GM20431 (cell line): ENCODE measurements around the gene SLCO1B1.
"Not testable (repeated sequence)": the region's sequence is repeated elsewhere in the genome, so short reads cannot be mapped to it uniquely, and the experiment has no call there.

Source experiments
- in situ Hi-C: fragments of 300-500 bp; cut with MseI, MboI; formaldehyde crosslinking; loops from one replicate; pipeline ENCODE4 v1.15.0; 2020; ENCODE audit warnings: low sequenced_read_pairs; ENCODE audit not compliant: unreplicated experiment

Gene SLCO1B1, protein sequence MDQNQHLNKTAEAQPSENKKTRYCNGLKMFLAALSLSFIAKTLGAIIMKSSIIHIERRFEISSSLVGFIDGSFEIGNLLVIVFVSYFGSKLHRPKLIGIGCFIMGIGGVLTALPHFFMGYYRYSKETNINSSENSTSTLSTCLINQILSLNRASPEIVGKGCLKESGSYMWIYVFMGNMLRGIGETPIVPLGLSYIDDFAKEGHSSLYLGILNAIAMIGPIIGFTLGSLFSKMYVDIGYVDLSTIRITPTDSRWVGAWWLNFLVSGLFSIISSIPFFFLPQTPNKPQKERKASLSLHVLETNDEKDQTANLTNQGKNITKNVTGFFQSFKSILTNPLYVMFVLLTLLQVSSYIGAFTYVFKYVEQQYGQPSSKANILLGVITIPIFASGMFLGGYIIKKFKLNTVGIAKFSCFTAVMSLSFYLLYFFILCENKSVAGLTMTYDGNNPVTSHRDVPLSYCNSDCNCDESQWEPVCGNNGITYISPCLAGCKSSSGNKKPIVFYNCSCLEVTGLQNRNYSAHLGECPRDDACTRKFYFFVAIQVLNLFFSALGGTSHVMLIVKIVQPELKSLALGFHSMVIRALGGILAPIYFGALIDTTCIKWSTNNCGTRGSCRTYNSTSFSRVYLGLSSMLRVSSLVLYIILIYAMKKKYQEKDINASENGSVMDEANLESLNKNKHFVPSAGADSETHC

DNA sequence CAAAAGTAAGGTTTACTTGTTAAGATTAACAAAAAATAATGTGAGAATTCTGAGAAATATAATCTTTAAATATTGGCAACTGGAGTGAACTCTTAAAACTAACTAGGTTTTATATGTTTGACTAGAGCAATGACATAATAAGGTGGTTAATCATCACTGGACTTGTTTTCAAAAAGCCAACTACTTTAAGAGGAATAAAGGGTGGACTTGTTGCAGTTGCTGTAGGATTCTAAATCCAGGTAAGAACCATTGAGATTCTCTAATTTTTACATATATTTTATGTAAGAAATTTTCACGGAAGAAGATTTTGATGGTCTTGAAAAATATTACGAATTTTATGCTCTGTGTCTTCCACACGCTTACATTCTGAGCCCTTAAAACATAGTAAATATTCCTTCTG is at the start of gene SLCO1B1:
SLCO1B1 (plus strand) TSS at position 197 of the 400 bp plus-strand sequence. CDS start 10,381 bp downstream, outside the sequence.
- in situ Hi-C loops: no loop called here

DNA sequence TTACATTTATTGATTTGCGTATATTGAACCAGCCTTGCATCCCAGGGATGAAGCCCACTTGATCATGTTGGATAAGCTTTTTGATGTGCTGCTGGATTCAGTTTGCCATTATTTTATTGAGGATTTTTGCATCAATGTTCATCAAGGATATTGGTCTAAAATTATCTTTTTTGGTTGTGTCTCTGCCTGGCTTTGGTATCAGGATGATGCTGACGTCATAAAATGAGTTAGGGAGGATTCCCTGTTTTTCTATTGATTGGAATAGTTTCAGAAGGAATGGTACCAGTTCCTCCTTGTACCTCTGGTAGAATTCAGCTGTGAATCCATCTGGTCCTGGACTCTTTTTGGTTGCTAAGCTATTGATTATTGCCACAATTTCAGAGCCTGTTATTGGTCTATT is 46.2 kb upstream of the SLCO1B1 start:
- in situ Hi-C loops: not testable (repeated sequence)

DNA sequence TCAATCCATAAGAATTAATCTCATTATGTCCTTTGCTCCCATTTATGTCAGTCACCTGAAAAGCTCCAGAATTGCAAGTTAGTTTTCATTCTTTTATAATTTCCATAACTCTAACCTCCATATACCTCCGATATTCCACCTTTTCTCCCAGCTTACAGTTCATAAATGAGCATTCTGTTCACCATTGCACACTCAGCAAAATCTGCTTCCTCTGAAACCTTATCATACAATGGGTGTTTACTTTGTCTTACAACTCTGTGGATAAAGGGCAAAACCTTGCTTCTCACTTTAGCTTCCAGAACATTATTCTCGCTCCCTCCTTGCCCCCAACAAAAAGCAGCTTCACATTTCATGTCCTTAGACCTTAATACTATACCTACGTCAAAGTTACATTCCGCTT is 19.3 kb upstream of the SLCO1B1 start:
- in situ Hi-C loops: no loop called here

DNA sequence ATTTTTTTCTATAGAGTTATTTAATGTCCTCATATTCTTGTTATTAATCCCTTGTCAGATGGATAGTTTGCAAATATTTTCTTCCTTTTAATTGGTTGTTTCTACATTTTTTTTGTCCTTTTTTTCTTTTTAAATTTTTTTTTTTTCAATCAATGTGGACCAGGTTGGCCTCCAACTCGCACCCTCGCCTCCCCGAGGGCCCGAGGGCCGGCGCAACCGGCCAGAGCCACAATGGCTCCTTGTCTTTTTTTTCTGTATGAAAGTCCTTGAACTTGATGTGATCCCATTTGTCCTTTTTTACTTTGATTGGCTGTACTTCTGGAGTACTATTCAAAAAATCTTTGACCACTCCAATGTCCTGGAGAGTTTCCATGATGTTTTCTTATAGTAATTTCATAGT is 17.7 kb upstream of the SLCO1B1 start:
- in situ Hi-C loops: no loop called here

DNA sequence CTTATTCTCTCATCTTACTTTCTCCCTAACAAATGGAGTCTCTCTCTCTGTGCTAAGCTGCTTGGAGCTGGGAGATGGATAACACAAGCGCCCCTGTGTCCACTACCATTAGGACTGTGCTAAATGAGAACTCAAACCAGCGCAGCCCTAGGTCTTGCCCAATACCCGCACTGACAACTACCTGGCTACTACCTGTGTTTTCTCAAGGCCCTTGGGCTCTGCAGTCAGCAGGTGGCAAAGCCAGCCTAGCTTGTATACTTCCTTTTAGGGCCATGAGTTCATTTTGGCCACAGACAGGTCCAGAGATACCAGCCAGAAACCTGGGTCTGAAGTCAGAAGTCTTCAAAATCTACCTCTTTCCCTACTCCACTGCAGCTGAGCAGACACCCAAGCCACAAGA is 13.0 kb upstream of the SLCO1B1 start:
- in situ Hi-C loops: no loop called here

DNA sequence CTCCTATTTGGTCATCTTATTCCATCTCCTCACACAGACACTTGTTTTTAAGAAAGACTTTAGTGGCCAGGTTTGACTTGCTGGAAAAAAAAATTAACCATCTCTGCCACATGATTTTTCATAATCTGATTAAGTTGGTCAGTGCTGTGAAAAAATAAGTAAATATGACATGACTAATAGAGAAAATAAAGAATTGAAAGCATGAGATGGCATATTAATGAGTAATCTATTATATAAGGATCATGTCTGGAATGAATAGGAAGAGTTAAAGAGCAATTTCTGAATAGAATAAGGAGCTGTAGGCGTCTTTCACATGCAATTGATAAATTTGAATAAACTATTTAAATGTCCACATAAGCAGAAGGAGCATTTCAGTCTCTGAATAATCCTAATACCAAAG is 12.2 kb upstream of the SLCO1B1 start:
- in situ Hi-C loops: no loop called here

DNA sequence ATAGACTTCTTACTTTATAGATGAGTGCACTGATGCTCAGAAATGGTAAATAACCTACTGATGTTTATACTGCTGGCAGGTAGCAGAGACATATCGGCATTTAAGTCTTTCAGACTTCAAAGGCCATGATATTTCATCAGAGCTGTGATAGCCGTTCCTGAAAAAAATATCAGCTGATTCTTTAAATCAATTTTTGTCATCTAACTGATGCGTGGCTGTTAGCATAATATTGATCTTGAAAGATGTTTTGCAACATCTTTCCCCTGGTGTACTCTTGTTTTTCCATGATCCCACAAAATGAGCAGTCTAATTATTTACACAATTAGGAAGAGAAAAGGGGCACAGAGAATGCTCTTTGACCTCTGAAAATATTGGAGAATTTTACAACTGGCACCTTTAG is 1.6 kb upstream of the SLCO1B1 start:
- in situ Hi-C loops: no loop called here

DNA sequence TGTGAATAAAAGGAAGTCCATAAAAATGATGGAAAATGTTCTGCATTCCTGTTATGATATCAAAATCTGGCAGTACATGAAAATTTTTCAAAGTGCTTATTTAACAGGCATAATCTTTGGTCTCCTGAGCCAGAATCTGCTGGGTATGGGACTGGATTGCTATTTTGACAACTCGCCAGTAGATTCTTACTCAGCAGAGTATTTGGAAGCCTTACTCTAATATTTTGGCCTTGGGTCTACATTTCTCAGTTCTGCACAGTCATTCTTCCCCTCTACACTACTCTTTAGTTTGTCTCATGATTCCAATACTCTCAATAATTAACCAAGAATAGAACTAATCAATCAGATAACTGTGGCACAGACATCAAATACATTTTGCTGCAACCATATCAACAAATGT is 1.1 kb upstream of the SLCO1B1 start:
- in situ Hi-C loops: no loop called here

DNA sequence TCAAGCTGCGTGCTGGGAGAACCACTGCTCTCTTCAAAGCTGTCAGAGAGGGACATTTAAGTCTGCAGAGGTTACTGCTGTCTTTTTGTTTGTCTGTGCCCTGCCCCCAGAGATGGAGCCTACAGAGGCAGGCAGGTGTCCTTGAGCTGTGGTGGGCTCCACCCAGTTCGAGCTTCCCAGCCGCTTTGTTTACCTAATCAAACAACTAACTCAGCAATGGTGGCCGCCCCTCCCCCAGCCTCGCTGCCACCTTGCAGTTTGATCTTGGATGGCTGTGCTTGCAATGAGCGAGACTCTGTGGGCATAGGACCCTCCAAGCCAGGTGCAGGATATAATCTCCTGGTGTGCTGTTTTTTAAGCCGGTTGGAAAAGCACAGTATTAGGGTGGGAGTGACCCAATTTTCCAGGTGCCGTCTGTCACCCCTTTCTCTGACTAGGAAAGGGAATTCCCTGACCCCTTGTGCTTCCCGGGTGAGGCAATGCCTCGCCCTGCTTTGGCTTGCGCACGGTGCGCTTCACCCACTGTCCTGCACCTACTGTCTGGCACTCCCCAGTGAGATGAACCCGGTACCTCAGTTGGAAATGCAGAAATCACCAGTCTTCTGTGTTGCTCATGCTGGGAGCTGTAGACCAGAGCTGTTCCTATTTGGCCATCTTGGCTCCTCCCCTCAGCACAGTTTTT is 6.5 kb downstream of the SLCO1B1 start:
- in situ Hi-C loops: not testable (repeated sequence)

DNA sequence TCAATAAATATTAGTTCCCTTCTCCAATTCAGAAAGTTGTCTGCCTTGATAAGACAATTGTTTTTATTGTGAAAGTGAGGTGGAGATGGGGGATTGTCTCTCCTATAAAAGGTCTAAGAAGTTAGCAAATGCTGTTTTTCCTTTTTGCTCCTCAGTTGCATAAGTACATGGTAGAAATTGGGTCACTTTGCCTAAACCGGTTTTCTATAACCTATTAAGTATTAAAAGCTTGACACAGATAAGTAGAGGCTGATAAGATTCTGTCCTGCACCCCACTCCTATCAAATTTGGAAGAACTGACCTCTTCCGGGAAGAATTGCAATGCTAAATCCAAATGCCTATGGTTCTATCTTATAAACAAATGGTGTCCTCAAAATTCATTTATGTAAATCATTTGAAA is 7.0 kb downstream of the SLCO1B1 start:
- in situ Hi-C loops: no loop called here

DNA sequence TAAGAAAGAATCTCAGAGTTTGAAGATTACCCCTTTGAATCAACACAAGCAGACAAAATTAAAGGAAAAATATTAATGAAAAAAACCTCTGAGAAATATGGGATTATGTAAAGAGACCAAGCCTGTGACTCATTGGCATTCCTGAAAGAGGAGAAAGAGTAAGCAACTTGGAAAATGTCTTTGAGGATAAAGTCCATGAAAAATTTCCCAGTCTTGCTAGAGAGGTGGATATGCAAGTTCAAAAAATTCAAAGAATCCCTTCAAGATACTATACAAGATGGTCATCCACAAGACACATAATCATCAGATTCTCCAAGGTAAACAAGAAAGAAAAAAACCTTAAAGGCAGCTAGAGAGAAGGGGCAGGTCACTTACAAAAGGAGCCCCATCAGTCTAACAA is 13.3 kb downstream of the SLCO1B1 start:
- in situ Hi-C loops: no loop called here

DNA sequence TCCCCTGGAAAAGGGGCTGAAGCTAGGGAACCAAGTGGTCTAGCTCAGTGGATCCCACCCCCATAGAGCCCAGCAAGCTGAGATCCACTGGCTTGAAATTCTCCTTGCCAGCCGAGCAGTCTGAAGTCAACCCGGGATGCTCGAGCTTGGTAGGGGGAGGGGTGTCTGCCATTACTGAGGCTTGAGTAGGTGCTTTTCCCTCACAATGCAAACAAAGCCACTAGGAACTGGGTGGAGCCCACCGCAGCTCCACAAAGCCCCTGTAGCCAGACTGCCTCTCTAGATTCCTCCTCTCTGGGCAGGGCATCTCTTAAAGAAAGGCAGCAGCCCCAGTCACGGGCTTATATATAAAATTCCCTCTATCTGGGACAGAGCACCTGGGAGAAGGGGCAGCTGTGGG is 18.9 kb downstream of the SLCO1B1 start:
- in situ Hi-C loops: not testable (repeated sequence)

DNA sequence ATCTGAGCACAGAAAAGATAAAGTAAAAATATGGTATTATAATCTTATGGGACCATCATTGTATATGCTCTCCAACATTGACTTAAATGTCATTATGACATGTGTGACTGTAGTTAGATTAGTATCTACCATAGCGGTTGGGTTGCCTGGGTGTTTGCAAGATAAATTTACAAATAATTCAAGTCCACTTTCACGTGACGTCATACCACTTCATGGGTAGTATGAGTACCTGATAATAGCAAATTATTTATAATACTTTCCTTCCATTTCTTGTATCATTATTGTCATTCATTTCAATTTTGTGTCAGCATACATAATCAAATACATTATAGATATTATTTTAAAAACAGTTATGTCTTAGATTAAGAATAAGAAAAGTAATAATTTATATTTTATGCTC is 20.2 kb downstream of the SLCO1B1 start:
- in situ Hi-C loops: no loop called here

DNA sequence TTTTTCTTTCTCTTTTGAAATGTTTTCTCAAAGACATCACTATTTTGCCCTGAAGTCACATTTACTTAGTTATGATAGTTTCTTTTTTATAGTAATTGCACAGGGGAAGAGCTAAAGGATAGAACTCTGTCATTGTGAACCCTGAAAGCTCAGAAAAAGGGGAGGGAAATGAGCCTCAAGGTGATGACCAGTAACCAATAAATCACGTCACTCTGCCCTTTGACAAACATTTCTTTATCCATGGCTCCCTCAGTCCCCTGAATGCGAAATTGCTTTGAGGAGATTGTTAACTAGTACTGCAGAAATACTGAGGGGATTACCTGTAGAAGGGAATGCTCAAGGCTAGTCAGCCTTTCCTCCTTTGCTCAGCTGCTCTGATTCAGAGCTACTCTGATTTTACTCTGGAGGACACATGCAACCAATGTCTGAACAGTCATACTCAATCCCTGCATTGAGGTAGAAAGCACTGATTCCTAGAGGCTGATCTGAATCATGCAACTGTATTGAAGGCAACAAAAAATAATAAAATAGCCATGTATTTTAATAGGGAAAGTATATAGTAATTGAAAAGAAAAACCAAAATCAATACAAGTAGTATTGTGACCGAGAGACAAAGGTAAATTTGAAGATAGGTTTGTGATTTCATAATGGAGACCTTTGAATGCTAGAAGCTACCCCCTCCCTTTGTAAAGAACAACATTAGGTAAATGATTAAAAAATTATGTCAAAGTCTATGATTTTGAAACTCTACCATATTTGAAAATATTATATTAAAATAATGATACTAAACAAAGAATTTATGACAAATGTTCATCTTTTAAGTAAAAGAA is 24.7 kb downstream of the SLCO1B1 start:
- in situ Hi-C loops: no loop called here

DNA sequence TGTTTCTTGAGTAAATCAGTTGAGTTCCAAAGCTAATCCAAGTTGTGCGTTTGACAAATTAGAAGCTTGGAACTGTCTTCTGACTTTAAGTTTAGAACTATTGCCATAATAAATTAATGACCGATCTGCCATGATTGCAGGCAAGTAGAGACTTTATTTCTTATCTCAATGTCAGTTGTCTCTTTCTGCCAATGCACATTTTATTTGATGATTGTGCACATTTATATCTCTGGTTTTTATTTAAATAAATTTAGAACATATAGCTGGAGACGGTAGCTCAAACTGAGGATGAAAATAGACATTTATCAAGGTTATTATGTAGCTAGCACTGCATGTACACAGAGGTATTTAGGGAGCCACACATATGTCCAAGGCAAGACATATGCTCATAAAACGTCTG is 34.1 kb downstream of the SLCO1B1 start:
- in situ Hi-C loops: no loop called here

DNA sequence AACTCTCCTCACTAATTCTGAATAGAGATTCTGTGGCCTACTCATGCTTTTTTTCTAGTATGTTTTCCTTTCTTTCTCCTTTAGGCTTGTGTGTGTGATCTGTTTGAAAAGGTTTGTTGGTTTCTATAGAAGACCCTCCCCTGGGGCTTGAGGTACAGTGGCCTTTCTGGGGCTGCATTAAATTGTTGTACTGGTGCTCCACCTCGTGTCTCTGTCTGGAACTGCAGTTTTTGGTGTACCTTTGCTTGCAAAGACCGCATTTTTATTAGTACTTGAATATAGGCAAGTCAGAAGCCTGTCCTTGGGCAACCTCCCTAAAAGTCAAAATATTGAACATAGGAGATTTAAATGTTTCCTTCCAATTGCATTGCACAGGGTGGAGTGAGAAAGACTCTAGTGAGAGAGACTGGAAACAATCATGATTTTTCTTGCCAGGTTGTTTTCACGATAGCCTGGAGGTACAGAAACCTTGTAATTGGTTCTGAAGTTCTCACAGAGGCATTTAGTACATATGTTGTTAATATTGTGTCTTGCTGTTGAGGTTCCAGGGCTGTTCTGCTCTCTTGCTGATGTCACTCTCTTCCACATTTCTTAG is 39.0 kb downstream of the SLCO1B1 start:
- in situ Hi-C loops: no loop called here

DNA sequence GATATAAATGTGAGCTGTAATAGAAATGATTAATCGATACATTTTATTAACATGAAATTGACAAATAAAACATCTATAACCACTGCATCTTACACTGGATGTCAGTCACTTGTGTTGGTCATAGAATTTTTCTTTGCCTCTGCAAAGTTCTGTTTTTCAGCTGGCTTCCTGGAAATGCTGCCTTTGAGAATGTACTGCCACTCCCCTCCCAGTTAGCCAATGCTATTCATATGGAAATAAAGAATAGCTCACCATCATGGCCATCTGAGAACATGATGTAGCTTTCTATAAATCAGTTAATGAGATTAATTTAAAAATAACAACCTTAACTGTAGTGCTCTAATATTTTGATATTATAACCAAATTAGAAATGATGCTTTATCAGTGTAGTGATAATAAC is 41.1 kb downstream of the SLCO1B1 start:
- in situ Hi-C loops: no loop called here

DNA sequence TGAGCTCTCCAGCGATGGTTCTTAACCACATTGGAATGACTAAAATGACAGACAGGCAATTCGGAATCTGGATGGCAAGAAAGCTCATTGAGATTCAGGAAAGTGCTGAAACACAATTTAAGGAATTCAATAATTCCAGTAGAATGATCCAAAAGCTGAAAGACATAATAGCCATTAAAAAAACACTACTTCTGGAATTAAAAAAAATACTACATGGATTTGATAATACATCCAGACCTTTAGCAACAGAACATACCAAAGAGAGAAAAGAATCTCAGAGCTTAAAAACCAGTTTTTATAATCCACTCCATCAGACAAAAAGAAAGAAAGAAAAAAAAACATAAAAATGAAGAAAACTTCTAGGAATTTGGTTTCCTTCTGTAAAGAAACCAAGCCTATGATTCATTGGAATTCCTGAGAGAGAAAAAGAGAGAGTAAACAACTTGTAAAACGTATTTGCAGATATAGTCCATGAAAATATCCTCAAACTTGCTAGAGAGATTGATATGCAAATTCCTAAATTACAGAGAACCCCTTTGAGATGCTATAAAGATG is 52.8 kb downstream of the SLCO1B1 start:
- in situ Hi-C loops: no loop called here

DNA sequence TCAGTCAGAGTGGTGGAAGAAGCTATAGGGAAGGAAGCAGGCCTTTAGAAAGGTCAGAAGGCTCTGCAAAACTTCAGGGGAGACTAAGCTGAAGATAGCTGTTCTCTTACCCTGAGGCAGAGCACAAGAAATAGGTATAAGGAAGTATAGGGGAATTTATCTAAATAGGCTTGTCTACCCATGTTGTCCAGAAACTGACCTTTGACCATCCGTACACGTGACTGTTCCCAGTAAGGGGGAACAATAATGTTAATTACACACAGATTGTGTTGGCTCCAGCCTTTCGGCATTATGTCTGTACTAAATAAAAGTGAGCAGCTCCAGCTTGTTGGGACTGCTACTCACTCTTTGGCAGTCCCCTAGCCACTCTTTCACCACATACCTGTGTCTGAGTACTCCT is 59.0 kb downstream of the SLCO1B1 start:
- in situ Hi-C loops: no loop called here

DNA sequence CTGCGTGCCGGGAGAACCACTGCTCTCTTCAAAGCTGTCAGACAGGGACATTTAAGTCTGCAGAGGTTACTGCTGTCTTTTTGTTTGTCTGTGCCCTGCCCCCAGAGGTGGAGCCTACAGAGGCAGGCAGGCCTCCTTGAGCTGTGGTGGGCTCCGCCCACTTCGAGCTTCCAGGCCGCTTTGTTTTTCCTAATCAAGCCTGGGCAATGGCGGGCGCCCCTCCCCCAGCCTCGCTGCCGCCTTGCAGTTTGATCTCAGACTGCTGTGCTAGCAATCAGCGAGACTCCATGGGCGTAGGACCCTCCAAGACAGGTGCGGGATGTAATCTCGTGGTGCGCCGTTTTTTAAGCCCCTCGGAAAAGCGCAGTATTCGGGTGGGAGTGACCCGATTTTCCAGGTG is 83.4 kb downstream of the SLCO1B1 start:
- in situ Hi-C loops: not testable (repeated sequence)
